GM23338 (cell line): Measurements from ENCODE around the gene C1orf56. TPM values are rescaled to one million over a fixed set of nuclear protein-coding genes. Genes with fewer than 3 reads are reported as not detected.

Experiments used
- ATAC-seq: fragments of 200-7000 bp; cut with Tn5 transposase; 3 replicates; pipeline ENCODE4 v1.9.1; 2020
- DNase-seq: peaks from one replicate; pipeline ENCODE4 v3.0.0-alpha.2; 2015; ENCODE audit warnings: low spot score
- H2AFZ ChIP-seq: fragments of 200-600 bp; sonication (generic); 2 replicates; pipeline ENCODE4 v1.8.0; 2016; ENCODE audit warnings: antibody characterized with exemption, mild to moderate bottlenecking, moderate library complexity
- H3F3A ChIP-seq: fragments of 200-600 bp; sonication (generic); replicated peaks from 2 replicates; pipeline ENCODE4 v1.8.0; 2017; ENCODE audit warnings: antibody characterized with exemption, mixed run types, low read depth
- H3K27ac ChIP-seq: fragments of 200-600 bp; sonication (generic); 2 replicates; pipeline ENCODE4 v1.6.1; 2016; ENCODE audit warnings: low read depth
- H3K27me3 ChIP-seq: fragments of 200-600 bp; sonication (generic); 2 replicates; pipeline ENCODE4 v1.8.0; 2016; ENCODE audit warnings: mild to moderate bottlenecking, mixed run types, moderate library complexity; ENCODE audit not compliant: insufficient read depth
- H3K36me3 ChIP-seq: fragments of 200-600 bp; sonication (generic); 2 replicates; pipeline ENCODE4 v1.8.0; 2016; ENCODE audit warnings: mild to moderate bottlenecking; ENCODE audit not compliant: insufficient read depth
- H3K4me1 ChIP-seq: fragments of 200-600 bp; sonication (generic); 2 replicates; pipeline ENCODE4 v1.8.0; 2016; ENCODE audit warnings: mild to moderate bottlenecking, moderate library complexity; ENCODE audit not compliant: insufficient read depth
- H3K4me2 ChIP-seq: fragments of 200-600 bp; sonication (generic); 2 replicates; pipeline ENCODE4 v1.7.1; 2017; ENCODE audit warnings: mixed run types
- H3K4me3 ChIP-seq: fragments of 200-600 bp; sonication (generic); 2 replicates; pipeline ENCODE4 v1.6.1; 2016; ENCODE audit warnings: mixed run types
- H3K79me2 ChIP-seq: fragments of 200-600 bp; sonication (generic); replicated peaks from 2 replicates; pipeline ENCODE4 v1.8.0; 2017; ENCODE audit warnings: mild to moderate bottlenecking; ENCODE audit not compliant: insufficient read depth
- H3K9me2 ChIP-seq: fragments of 200-600 bp; sonication (generic); 2 replicates; pipeline ENCODE4 v1.8.0; 2017; ENCODE audit not compliant: insufficient read depth
- H4K20me1 ChIP-seq: fragments of 200-600 bp; sonication (generic); replicated peaks from 2 replicates; pipeline ENCODE4 v1.8.0; 2017; ENCODE audit warnings: mild to moderate bottlenecking; ENCODE audit not compliant: insufficient read depth
- H3K27ac Mint-ChIP-seq: 2 replicates; pipeline ENCODE4 v1.8.0; 2020; ENCODE audit warnings: inconsistent platforms, mild to moderate bottlenecking, moderate library complexity, mixed read lengths
- H3K27me3 Mint-ChIP-seq: 3 replicates; pipeline ENCODE4 v1.8.0; 2022; ENCODE audit warnings: low read depth, mild to moderate bottlenecking, moderate library complexity, mixed read lengths, inconsistent platforms; ENCODE audit not compliant: insufficient read depth, poor library complexity
- H3K36me3 Mint-ChIP-seq: 3 replicates; pipeline ENCODE4 v1.8.0; 2021; ENCODE audit warnings: low read depth, mild to moderate bottlenecking, inconsistent platforms, moderate library complexity, mixed read lengths
- H3K4me1 Mint-ChIP-seq: 3 replicates; pipeline ENCODE4 v1.8.0; 2020; ENCODE audit warnings: mild to moderate bottlenecking, inconsistent platforms, mixed read lengths
- H3K4me3 Mint-ChIP-seq: 3 replicates; pipeline ENCODE4 v1.8.0; 2021; ENCODE audit warnings: moderate library complexity, mild to moderate bottlenecking, inconsistent platforms, mixed read lengths
- H3K9me3 Mint-ChIP-seq: 3 replicates; pipeline ENCODE4 v1.8.0; 2020; ENCODE audit warnings: moderate library complexity, mild to moderate bottlenecking, inconsistent platforms, mixed read lengths
- CTCF ChIP-seq, 2 experiments: fragments of 200-600 bp in 1 of 2; sonication (generic) in 1 of 2; conservative IDR thresholded peaks; 2 replicates each; pipeline versions ENCODE4 v1.5.1 to v1.6.1; 2016 to 2017; ENCODE audit warnings: antibody characterized with exemption in 2 of 2, low read depth in 2 of 2, mild to moderate bottlenecking in 2 of 2, moderate library complexity in 1 of 2
- ETS1 ChIP-seq: IDR thresholded peaks from 2 replicates; pipeline ENCODE4 v1.6.1; 2016; ENCODE audit warnings: antibody characterized with exemption
- NANOG ChIP-seq: IDR thresholded peaks from 2 replicates; pipeline ENCODE4 v1.6.1; 2016; ENCODE audit warnings: antibody characterized with exemption, borderline replicate concordance
- REST ChIP-seq: IDR thresholded peaks from one replicate; pipeline ENCODE4 v1.6.1; 2018; ENCODE audit warnings: antibody characterized with exemption; ENCODE audit not compliant: unreplicated experiment
- ZNF462 ChIP-seq: fragments of 250-450 bp; sonication (Bioruptor Pico); IDR thresholded peaks from 2 replicates; pipeline ENCODE4 v1.5.0; 2020; ENCODE audit warnings: mild to moderate bottlenecking, moderate library complexity
- polyA plus RNA-seq: library from polyadenylated mRNA; unstranded; fragments of >200 nt; fragmentation: Nextera tagmentation; extraction: Ambion mirVana; gene quantifications from 2 replicates; pipeline ENCODE4 v1.2.1, GENCODE V29; 2016
- total RNA-seq: library from RNA; depleted of rRNA; stranded (reverse); fragments of >200 nt; shearing (Covaris generic); gene quantifications from 2 replicates; pipeline ENCODE4 v1.2.3, GENCODE V29; 2014

Gene C1orf56
- total and polyA plus RNA-seq, 2 experiments from 2014 or later, result 3.9 to 27.8 TPM

GRCh38 chr1:151035167-151035566 lies 12.4 kb upstream of the C1orf56 start:
- no peaks in the 10 kb centered on the region for H3F3A ChIP-seq
- Mint-ChIP-seq H3K4me3 (no peak overlapping the region), H3K36me3 (peaks cover 21% of the 10 kb centered on the region), H3K27ac (0 out of 2 replicates have a peak overlapping the region, but pooled peaks have one; percentile 5), H3K27me3 (peaks cover 6% of the 10 kb centered on the region), H3K9me3 (no peaks in the 10 kb centered on the region), H3K4me1 (peaks cover 23% of the 10 kb centered on the region)
- H3K9me2 ChIP-seq, result no peaks in the 10 kb centered on the region
- DNase-seq, result no peak
- peaks cover 19% of the 10 kb centered on the region for H3K4me1 ChIP-seq
- no peaks in the 10 kb centered on the region for H3K79me2 ChIP-seq
- no peak for TF ChIP-seq ZNF462 (CRISPR knock-in tag)
- TF ChIP-seq CTCF (conservative IDR thresholded peaks at IDR 0.05; ENCODE audit: low read depth in 2 of 2), result no peak
- no peak for TF ChIP-seq NANOG
- TF ChIP-seq ETS1, result no peak
- TF ChIP-seq REST, result no peak
- H3K27ac ChIP-seq, result 0 out of 2 replicates have a peak overlapping the region, but pooled peaks have one; percentile 26
- H3K27me3 ChIP-seq, result no peaks in the 10 kb centered on the region
- H3K4me3 ChIP-seq, result no peak overlapping the region
- no peaks in the 10 kb centered on the region; the same call in 1 of the 2 replicates for H4K20me1 ChIP-seq
- H3K36me3 ChIP-seq, result 0 out of 2 replicates have a peak, but pooled peaks cover 3% of the 10 kb centered on the region
- no peak overlapping the region for H3K4me2 ChIP-seq
- no peak overlapping the region for H2AFZ ChIP-seq
- no peak for ATAC-seq
